ENCODE results near the gene TECR.

The TECR gene

DNA sequence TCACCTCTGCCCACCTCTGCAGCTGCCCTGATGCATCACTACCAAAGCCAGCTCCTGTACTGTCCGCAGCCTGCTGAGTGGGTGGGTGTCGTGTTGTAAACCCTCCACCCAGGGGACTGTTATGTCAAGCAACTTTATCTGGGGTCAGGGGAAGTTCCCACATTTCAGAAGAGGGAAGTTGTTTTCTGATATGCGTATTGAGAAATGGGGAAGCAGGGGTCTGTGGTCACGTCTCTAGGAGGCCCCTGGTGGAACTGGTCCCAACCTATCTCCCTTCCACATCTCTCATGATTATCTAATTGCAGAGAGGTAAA is 84.7 kb downstream of the TECR start:
- H3F3A ChIP-seq (ENCODE audit: low read depth) = no peaks in the 10 kb centered on the region
- H3K4me1 ChIP-seq (ENCODE audit: insufficient read depth, low read length, poor library complexity, severe bottlenecking) = no peaks in the 10 kb centered on the region
- H2AFZ ChIP-seq (ENCODE audit: low read length) = no peak overlapping the region
- no peaks in the 10 kb centered on the region for H3K36me3 ChIP-seq (ENCODE audit: insufficient read depth, low read length)
- H4K20me1 ChIP-seq (ENCODE audit: insufficient read depth, low read length, poor library complexity, severe bottlenecking) = no peaks in the 10 kb centered on the region
- no peak overlapping the region for H3K9ac ChIP-seq (ENCODE audit: low read depth, low read length, poor library complexity, severe bottlenecking)
- no peak overlapping the region for H3K4me2 ChIP-seq (ENCODE audit: low read depth, low read length, poor library complexity, severe bottlenecking)
- H3K27me3 ChIP-seq (ENCODE audit: insufficient read depth, low read length, poor library complexity, severe bottlenecking) = peaks cover 4% of the 10 kb centered on the region
- no peaks in the 10 kb centered on the region for H3K9me2 ChIP-seq (replicated peaks; ENCODE audit: low read depth, low read length)
- H3K9me3 ChIP-seq (ENCODE audit: insufficient read depth, low read depth, low read length) = no peaks in the 10 kb centered on the region
- H3K79me2 ChIP-seq (ENCODE audit: insufficient read depth, low read length) = no peaks in the 10 kb centered on the region
- H3K4me3 ChIP-seq (ENCODE audit: low read length, poor library complexity, severe bottlenecking) = no peak overlapping the region
- TF ChIP-seq CTCF (conservative IDR thresholded peaks at IDR 0.05; ENCODE audit: low read length) = no peak

Data from Loucy (cell line).